Lung (tissue), 12 donors: ENCODE results near the gene RESF1. TPM values are rescaled to one million over a fixed set of nuclear protein-coding genes. Genes with fewer than 3 reads are reported as not detected.
"Not testable (repeated sequence)": the region's sequence is repeated elsewhere in the genome, so short reads cannot be mapped to it uniquely, and the experiment has no call there.

Experiments used
- ATAC-seq: fragments of 200-7000 bp; cut with Tn5 transposase; one replicate; pipeline ENCODE4 v1.9.1; 2020; ENCODE audit warnings: moderate number of reproducible peaks; ENCODE audit not compliant: insufficient read depth, low FRiP score
- DNase-seq, 3 donors: peaks; one replicate each; pipeline ENCODE4 v3.0.0-alpha.2; 2013 to 2017
- H3K27ac ChIP-seq, 2 donors: one replicate each; pipeline ENCODE4 v1.5.1; 2013; ENCODE audit warnings: mild to moderate bottlenecking in 2 of 2, moderate library complexity in 2 of 2, control low read depth in 1 of 2, inconsistent platforms in 1 of 2, low read depth in 1 of 2, low read length in 1 of 2
- H3K27me3 ChIP-seq, 3 donors: one replicate each; pipeline ENCODE4 v1.5.1; 2013; ENCODE audit warnings: low read length in 2 of 3; ENCODE audit not compliant: control insufficient read depth in 3 of 3, insufficient read depth in 3 of 3
- H3K36me3 ChIP-seq, 4 donors: one replicate each; pipeline ENCODE4 v1.5.1; 2013; ENCODE audit warnings: low read length in 4 of 4, mild to moderate bottlenecking in 1 of 4, moderate library complexity in 1 of 4; ENCODE audit not compliant: control insufficient read depth in 4 of 4, insufficient read depth in 4 of 4
- H3K4me1 ChIP-seq, 5 donors: one replicate each; pipeline ENCODE4 v1.5.1; 2013; ENCODE audit warnings: low read length in 5 of 5, mild to moderate bottlenecking in 2 of 5, moderate library complexity in 1 of 5; ENCODE audit not compliant: control insufficient read depth in 5 of 5, insufficient read depth in 5 of 5
- H3K4me3 ChIP-seq: one replicate; pipeline ENCODE4 v1.5.1; 2013; ENCODE audit warnings: mild to moderate bottlenecking, control low read depth, moderate library complexity
- H3K9ac ChIP-seq, 2 donors: one replicate each; pipeline ENCODE4 v1.5.1; 2013; ENCODE audit warnings: low read length in 2 of 2, control low read depth in 1 of 2; ENCODE audit not compliant: insufficient read depth in 1 of 2
- H3K9me3 ChIP-seq, 4 donors: one replicate each; pipeline ENCODE4 v1.5.1; 2013; ENCODE audit warnings: low read length in 3 of 4, mild to moderate bottlenecking in 1 of 4, moderate library complexity in 1 of 4; ENCODE audit not compliant: control insufficient read depth in 4 of 4, insufficient read depth in 3 of 4
- WGBS, 2 donors: extraction: QIAGEN DNeasy Blood & Tissue Kit; methylation state at CpG; one replicate each; pipeline ENCODE4 v1.1.7; 2013; 5-methylcytosine and 5-hydroxymethylcytosine counted together
- polyA plus RNA-seq, 2 donors: library from polyadenylated mRNA; stranded (reverse); fragments of 200-250 nt; gene quantifications; one replicate each; pipeline ENCODE4 v1.2.1, GENCODE V29; 2013
- total RNA-seq, 2 donors: library from RNA; depleted of rRNA in 1 of 2; stranded (reverse); fragments of >200 nt in 1 of 2; gene quantifications; one replicate each; pipeline ENCODE4 v1.2.1, GENCODE V29; 2014 to 2021
- TF ChIP-seq, protein P1 (sequence below): IDR thresholded peaks from 2 replicates; pipeline ENCODE4 v1.5.1; 2012; ENCODE audit warnings: mild to moderate bottlenecking; ENCODE audit errors: control extremely low read depth, extremely low read depth
- donor health status: control.
- donor health status: control.
- donor health status: Bipolar disorder and iron deficiency.
- donor health status: healthy.
- donor health status: DM: yes; HTN: yes; CAD: no.

The RESF1 gene
- total and polyA plus RNA-seq, 4 donors = 54.0 to 65.4 (median 57.9) TPM

DNA sequence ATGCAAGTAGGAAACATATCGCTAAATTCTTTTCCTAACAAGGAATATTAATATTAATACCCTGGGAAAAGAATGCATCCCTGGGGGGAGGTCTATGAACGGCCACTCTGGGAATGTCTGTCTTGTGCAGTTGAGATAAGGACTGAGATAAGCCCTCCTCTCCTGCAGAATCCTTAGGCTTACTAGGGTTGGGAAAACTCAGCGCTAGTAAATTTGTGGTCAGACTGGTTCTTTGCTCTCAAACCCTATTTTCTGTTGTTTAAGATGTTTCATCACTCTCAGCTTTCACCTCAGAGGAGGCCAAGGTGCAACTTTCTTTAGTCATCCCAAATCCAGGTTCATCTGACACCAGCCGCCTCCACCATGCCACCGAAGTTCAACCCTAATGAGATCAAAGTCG lies 11.2 kb upstream of the RESF1 start:
- TF ChIP-seq, protein P1, sequence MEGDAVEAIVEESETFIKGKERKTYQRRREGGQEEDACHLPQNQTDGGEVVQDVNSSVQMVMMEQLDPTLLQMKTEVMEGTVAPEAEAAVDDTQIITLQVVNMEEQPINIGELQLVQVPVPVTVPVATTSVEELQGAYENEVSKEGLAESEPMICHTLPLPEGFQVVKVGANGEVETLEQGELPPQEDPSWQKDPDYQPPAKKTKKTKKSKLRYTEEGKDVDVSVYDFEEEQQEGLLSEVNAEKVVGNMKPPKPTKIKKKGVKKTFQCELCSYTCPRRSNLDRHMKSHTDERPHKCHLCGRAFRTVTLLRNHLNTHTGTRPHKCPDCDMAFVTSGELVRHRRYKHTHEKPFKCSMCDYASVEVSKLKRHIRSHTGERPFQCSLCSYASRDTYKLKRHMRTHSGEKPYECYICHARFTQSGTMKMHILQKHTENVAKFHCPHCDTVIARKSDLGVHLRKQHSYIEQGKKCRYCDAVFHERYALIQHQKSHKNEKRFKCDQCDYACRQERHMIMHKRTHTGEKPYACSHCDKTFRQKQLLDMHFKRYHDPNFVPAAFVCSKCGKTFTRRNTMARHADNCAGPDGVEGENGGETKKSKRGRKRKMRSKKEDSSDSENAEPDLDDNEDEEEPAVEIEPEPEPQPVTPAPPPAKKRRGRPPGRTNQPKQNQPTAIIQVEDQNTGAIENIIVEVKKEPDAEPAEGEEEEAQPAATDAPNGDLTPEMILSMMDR = no peak
- peaks cover 0 to 3% (median 0%) of the 10 kb centered on the region in 4 donors for H3K36me3 ChIP-seq
- H3K4me1 ChIP-seq = no peaks in the 10 kb centered on the region
- H3K9ac ChIP-seq = no peak overlapping the region
- WGBS, 2 donors = 88 to 96% methylated on average over 6 of the region's 6 CpGs
- peaks cover 0 to 4% (median 3%) of the 10 kb centered on the region in 4 donors for H3K9me3 ChIP-seq
- H3K27me3 ChIP-seq = no peaks in the 10 kb centered on the region
- no peak for ATAC-seq
- no peak overlapping the region for H3K4me3 ChIP-seq
- no peak overlapping the region for H3K27ac ChIP-seq
- no peak for DNase-seq

DNA sequence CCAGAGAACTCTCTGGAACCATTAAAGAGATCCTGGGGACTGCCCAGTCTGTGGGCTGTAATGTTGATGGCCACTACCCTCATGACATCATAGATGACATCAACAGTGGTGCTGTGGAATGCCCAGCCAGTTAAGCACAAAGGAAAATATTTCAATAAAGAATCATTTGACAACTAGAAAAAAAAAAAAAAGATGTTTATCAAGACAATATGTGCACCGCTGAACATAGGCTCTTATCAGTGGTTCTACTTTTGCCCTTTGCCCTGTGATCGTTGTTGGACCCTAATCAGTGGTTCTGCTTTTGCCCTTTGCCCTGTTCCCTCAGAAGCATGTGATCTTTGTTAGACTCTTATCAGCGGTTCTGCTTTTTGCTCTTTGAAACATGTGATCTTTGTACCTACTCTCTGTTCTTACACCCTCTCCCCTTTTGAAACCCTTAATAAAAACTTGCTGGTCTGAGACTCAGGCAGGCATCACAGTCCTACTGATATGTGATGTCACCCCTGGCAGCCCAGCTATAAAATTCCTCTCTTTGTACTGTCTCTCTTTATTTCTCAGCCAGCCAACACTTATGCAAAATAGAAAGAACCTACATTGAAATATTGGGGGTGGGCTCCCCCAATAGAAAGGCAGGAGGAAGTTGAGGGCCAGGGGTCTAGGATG lies 10.4 kb upstream of the RESF1 start:
- not testable (repeated sequence) for H3K9me3 ChIP-seq, H3K9ac ChIP-seq, DNase-seq, H3K4me1 ChIP-seq, H3K4me3 ChIP-seq, ATAC-seq, H3K36me3 ChIP-seq, H3K27ac ChIP-seq, H3K27me3 ChIP-seq
- 64 to 76% methylated on average over 3 of the region's 3 CpGs for WGBS, 2 donors

DNA sequence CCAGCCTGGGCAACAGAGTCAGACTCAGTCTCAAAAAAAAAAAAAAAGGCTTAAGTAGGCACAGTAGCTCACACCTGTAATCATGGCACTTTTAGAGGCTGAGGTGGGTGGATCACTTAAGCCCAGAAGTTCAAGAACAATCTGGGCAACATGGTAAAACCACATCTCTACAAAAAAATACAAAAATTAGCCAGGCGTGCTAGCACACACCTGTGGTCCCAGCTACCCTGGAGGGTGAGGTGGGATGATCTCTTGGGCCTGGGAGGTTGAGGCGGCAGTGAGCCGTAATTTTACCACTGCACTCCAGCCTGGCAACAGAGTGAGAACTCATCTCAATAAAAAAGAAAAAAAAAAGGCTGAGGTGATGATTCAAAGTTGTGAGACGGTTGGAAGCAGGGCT lies 9.1 kb upstream of the RESF1 start:
- Histone ChIP-seq H3K4me1 (no peaks in the 10 kb centered on the region), H3K36me3 (no peaks in the 10 kb centered on the region), H3K27ac (no peak overlapping the region), H3K27me3 (no peaks in the 10 kb centered on the region), H3K9ac (no peak overlapping the region), H3K9me3 (peaks cover 0 to 4% (median 3%) of the 10 kb centered on the region in 4 donors), H3K4me3 (no peak overlapping the region)
- ATAC-seq = no peak
- 91 to 93% methylated on average over 4 of the region's 4 CpGs for WGBS, 2 donors
- DNase-seq = no peak
- TF ChIP-seq, protein P1 = no peak

DNA sequence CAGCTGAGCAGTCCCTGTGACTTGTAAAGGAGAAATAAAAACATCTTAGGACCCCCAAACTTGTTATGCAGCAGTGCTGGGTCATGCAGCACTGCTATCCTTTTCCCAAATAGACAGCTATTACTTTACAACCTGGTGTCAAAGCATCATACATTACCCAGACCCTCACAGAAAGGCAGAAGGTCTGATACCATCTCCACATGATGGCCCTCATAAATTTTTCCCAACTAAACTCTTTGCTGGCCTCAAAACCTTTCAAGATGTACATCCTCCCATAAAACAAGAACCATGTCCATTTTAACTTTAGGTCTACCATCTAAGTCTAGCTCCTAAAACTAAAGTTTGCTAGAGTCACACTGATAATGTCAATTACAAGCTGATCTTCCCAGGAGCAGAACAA lies 8.7 kb upstream of the RESF1 start:
- Histone ChIP-seq H3K9me3 (peaks cover 0 to 4% (median 3%) of the 10 kb centered on the region in 4 donors), H3K36me3 (no peaks in the 10 kb centered on the region), H3K9ac (no peak overlapping the region), H3K27ac (no peak overlapping the region), H3K4me3 (no peak overlapping the region), H3K4me1 (no peaks in the 10 kb centered on the region), H3K27me3 (no peaks in the 10 kb centered on the region)
- DNase-seq = no peak
- ATAC-seq = no peak
- TF ChIP-seq, protein P1 = no peak
